ENCODE data around the gene CLASRP. TPM values are rescaled to one million over a fixed set of nuclear protein-coding genes. Genes with fewer than 3 reads are reported as not detected.

Gene CLASRP
- total RNA-seq, 3 donors from 2014 or later = 49.9 to 80.3 (median 57.0) TPM

DNA sequence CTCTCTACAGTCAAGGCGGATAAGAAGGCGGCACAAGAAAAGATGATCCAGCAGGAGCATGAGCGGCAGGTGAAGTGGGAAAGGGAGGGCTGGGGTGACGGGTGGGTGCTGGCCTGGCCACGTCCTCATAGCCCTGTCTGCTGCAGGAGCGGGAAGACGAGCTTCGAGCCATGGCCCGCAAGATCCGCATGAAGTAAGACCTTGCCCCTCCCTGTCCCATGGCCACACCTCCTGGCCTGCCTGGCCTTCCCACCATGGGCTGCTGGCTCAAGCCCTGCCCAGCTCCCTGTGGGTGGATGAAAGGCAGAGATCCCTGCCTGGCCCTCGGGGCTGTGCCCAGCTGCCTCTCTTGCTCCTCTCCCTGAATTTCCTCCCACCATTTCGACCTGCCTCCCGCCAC lies 30.2 kb downstream of the CLASRP start:
- Histone ChIP-seq H3K27me3 (no peaks in the 10 kb centered on the region), H3K36me3 (peaks cover 8% of the 10 kb centered on the region), H3K4me3 (no peak overlapping the region), H3K4me1 (peaks cover 10 to 34% of the 10 kb centered on the region in 2 donors), H3K27ac (peak overlapping the region; percentile 66 to 87), H3K9me3 (no peaks in the 10 kb centered on the region)
- TF ChIP-seq POLR2A (IDR thresholded peaks at IDR 0.05) = no peak
- peak; percentile 75 to 84 for DNase-seq (ENCODE audit: low spot score in 2 of 2)
- intact Hi-C loops (cut with DNase I; ENCODE audit: low total_unique reads) = loop anchor here (10.0 kb wide), 1 partner anchor 46 kb away; no protein-coding TSS in a partner anchor

DNA sequence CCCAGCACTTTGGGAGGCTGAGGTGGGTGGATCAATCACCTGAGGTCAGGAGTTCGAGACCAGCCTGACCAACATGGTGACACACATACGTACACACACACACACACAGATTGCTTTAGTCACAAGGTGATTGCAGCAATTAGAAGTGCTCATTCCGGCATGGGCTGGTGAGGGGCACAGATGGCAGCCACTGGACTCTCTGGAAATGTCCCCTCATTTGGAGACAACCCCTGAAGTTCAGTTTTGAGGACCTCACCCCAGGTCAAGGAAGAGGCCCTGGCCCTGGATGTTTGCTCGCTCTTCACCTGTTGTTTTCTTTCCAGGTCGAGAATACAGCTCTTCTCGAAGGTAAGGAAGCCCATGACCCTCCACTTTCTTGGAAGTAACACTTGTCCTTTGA lies 31.4 kb downstream of the CLASRP start:
- peaks cover 8% of the 10 kb centered on the region for H3K36me3 ChIP-seq
- TF ChIP-seq CTCF (IDR thresholded peaks at IDR 0.05) (no peak), POLR2A (IDR thresholded peaks at IDR 0.05) (no peak), POLR2AphosphoS5 (IDR thresholded peaks at IDR 0.05) (no peak)
- no peak for DNase-seq (ENCODE audit: low spot score in 2 of 2)
- H3K27me3 ChIP-seq = no peaks in the 10 kb centered on the region
- peaks cover 10 to 34% of the 10 kb centered on the region in 2 donors for H3K4me1 ChIP-seq
- no peaks in the 10 kb centered on the region for H3K9me3 ChIP-seq
- H3K27ac ChIP-seq = peak overlapping the region; percentile 66 to 87
- intact Hi-C loops (cut with DNase I; ENCODE audit: low total_unique reads) = no loop called here
- no peak overlapping the region for H3K4me3 ChIP-seq

DNA sequence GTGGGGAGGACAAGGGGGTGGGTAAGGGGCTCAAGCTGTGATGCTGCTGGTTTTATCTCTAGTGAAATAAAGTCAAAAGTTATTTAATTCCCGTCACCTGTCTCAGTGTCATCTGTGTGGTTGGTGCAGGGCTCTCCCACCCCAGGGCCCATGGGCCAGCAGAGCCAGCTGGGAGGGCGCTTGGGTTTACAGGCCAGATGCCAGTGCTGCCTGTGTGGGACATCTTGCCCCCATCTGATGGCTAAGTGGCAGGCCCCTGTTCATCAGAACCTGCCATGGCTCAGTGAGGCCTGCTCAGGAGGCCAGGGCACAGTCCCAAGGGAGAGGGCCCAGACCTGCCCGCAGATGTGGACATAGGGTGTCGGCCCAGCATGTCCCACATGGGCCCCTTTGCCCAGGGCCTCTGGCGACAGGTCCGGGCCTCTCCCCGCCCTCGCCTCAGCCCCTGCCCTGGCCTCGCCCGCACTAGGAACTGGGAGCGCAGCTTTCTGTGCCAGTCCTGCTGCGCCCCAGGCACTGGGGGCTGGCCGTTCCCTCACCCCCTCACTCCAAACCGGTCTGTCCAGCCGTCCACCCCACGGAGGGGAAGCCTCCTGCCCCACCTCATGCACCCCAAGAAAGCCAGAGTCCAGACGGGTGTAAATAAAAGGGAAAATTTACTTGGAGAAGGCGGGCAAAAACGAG lies 32.2 kb downstream of the CLASRP start:
- H3K27me3 ChIP-seq = no peaks in the 10 kb centered on the region
- H3K4me3 ChIP-seq = peak overlapping the region in 1 of 3 donors; percentile 35
- TF ChIP-seq POLR2AphosphoS5 (IDR thresholded peaks at IDR 0.05) (peak in 1 of 3 donors; percentile 67), CTCF (IDR thresholded peaks at IDR 0.05) (no peak), POLR2A (IDR thresholded peaks at IDR 0.05) (no peak)
- intact Hi-C loops (cut with DNase I; ENCODE audit: low total_unique reads) = no loop called here
- peaks cover 10 to 34% of the 10 kb centered on the region in 2 donors for H3K4me1 ChIP-seq
- no peaks in the 10 kb centered on the region for H3K9me3 ChIP-seq
- H3K36me3 ChIP-seq = peaks cover 8% of the 10 kb centered on the region
- peak; percentile 62 to 93 for DNase-seq (ENCODE audit: low spot score in 2 of 2)
- H3K27ac ChIP-seq = peak overlapping the region; percentile 66 to 87

- H3K27ac ChIP-seq = peak overlapping the region; percentile 66 to 87
- intact Hi-C loops (cut with DNase I; ENCODE audit: low total_unique reads) = no loop called here
- H3K9me3 ChIP-seq = no peaks in the 10 kb centered on the region
- DNase-seq (ENCODE audit: low spot score in 2 of 2) = peak in 1 of 2 donors; percentile 67
- H3K4me3 ChIP-seq = peak overlapping the region in 1 of 3 donors; percentile 35
- H3K4me1 ChIP-seq = peaks cover 10 to 34% of the 10 kb centered on the region in 2 donors
- H3K27me3 ChIP-seq = no peaks in the 10 kb centered on the region
- H3K36me3 ChIP-seq = peaks cover 8% of the 10 kb centered on the region
- TF ChIP-seq POLR2AphosphoS5 (IDR thresholded peaks at IDR 0.05) (peak in 1 of 3 donors; percentile 1), POLR2A (IDR thresholded peaks at IDR 0.05) (no peak), CTCF (IDR thresholded peaks at IDR 0.05) (no peak)
Observed at GRCh38 chr19:45071545-45071938, 32.7 kb downstream of the CLASRP start.

- peak in 1 of 2 donors; percentile 67 for DNase-seq (ENCODE audit: low spot score in 2 of 2)
- intact Hi-C loops (cut with DNase I; ENCODE audit: low total_unique reads) = no loop called here
- Histone ChIP-seq H3K9me3 (no peaks in the 10 kb centered on the region), H3K36me3 (peaks cover 8% of the 10 kb centered on the region), H3K27me3 (no peaks in the 10 kb centered on the region), H3K4me3 (peak overlapping the region in 1 of 3 donors; percentile 25), H3K4me1 (peaks cover 10 to 39% of the 10 kb centered on the region in 2 donors), H3K27ac (peak overlapping the region; percentile 66 to 87)
- TF ChIP-seq POLR2A (IDR thresholded peaks at IDR 0.05) = no peak
- TF ChIP-seq POLR2AphosphoS5 (IDR thresholded peaks at IDR 0.05) = no peak
- TF ChIP-seq CTCF (IDR thresholded peaks at IDR 0.05) = no peak
Observed at GRCh38 chr19:45071969-45072790, 33.3 kb downstream of the CLASRP start.

All from breast epithelium (tissue), 4 donors.